CD4-positive, alpha-beta T cell (primary cell): Measurements from ENCODE around the gene ADGRD1. TPM values are rescaled to one million over a fixed set of nuclear protein-coding genes. Genes with fewer than 3 reads are reported as not detected.

Experiments used
- ATAC-seq: fragments of 200-7000 bp; cut with Tn5 transposase; one replicate; pipeline ENCODE4 v1.10.0; 2022; ENCODE audit warnings: mild to moderate bottlenecking; ENCODE audit not compliant: poor library complexity
- CTCF ChIA-PET: fragments of 350-600 bp; sonication (Branson Sonifier 250); formaldehyde crosslinking; loops from one replicate; lab custom pipeline; 2021; ENCODE audit warnings: antibody characterized with exemption, inconsistent platforms; lab: Charles Lee
- POLR2A ChIA-PET: fragments of 350-600 bp; sonication (Branson Sonifier 250); formaldehyde crosslinking; loops from one replicate; lab custom pipeline; 2021; ENCODE audit warnings: antibody characterized with exemption, inconsistent platforms; lab: Charles Lee
- DNase-seq, 14 experiments: peaks; one replicate each; pipeline ENCODE4 v3.0.0-alpha.2; 2013 to 2020; ENCODE audit warnings: mixed read lengths in 2 of 14
- H3K27ac ChIP-seq, 2 donors: one replicate each; pipeline versions ENCODE4 v1.5.1 to v1.7.0; 2013; ENCODE audit warnings: low read length in 2 of 2, low read depth in 1 of 2, mild to moderate bottlenecking in 1 of 2
- H3K27me3 ChIP-seq, 2 experiments: 1 replicate in 1 of 2; 2 replicates in 1 of 2; pipeline versions ENCODE4 v1.6.1 to v1.7.0; 2013; ENCODE audit warnings: low read length in 2 of 2, control low read depth in 1 of 2, mild to moderate bottlenecking in 1 of 2, moderate library complexity in 1 of 2; ENCODE audit not compliant: insufficient read depth in 2 of 2, control insufficient read depth in 1 of 2
- H3K36me3 ChIP-seq: one replicate; pipeline ENCODE4 v1.6.1; 2013; ENCODE audit warnings: low read length, control low read depth; ENCODE audit not compliant: insufficient read depth
- H3K4me1 ChIP-seq: one replicate; pipeline ENCODE4 v1.6.1; 2013; ENCODE audit warnings: low read length, control low read depth; ENCODE audit not compliant: insufficient read depth
- H3K4me3 ChIP-seq: one replicate; pipeline ENCODE4 v1.5.1; 2013; ENCODE audit warnings: mild to moderate bottlenecking, low read length, moderate library complexity
- H3K9me3 ChIP-seq, 2 experiments: 1 replicate in 1 of 2; 2 replicates in 1 of 2; pipeline versions ENCODE4 v1.6.1 to v1.7.0; 2013; ENCODE audit warnings: low read length in 2 of 2, mild to moderate bottlenecking in 2 of 2, control low read depth in 1 of 2, moderate library complexity in 1 of 2; ENCODE audit not compliant: control insufficient read depth in 1 of 2, insufficient read depth in 1 of 2
- H3K27ac Mint-ChIP-seq: one replicate; pipeline ENCODE4 v1.8.0; 2020; ENCODE audit warnings: mixed read lengths
- H3K27me3 Mint-ChIP-seq: one replicate; pipeline ENCODE4 v1.8.0; 2021; ENCODE audit warnings: mixed read lengths
- H3K36me3 Mint-ChIP-seq: one replicate; pipeline ENCODE4 v1.8.0; 2021; ENCODE audit warnings: low read depth, mixed read lengths
- H3K4me1 Mint-ChIP-seq: one replicate; pipeline ENCODE4 v1.8.0; 2021; ENCODE audit warnings: low read depth, mixed read lengths
- H3K4me3 Mint-ChIP-seq: one replicate; pipeline ENCODE4 v1.8.0; 2020; ENCODE audit warnings: mild to moderate bottlenecking, mixed read lengths
- H3K9me3 Mint-ChIP-seq: one replicate; pipeline ENCODE4 v1.8.0; 2020; ENCODE audit warnings: mixed read lengths
- intact Hi-C, 2 experiments: fragments of 100-400 bp; cut with DNase I in 1 of 2; cut with micrococcal nuclease in 1 of 2; formaldehyde crosslinking; loops; one replicate each; pipeline versions ENCODE4 v1.15.1 to v1.9.0; 2023 to 2025; cut with DNase I, micrococcal nuclease
- total RNA-seq, 174 experiments: library from RNA in 2 of 174; stranded (reverse) in 2 of 174; gene quantifications; one replicate each; pipeline ENCODE4 v1.2.3 and lab custom pipeline; 2021 to 2026
- TF ChIP-seq, protein P1 (sequence below): fragments of 200-600 bp; IDR thresholded peaks from one replicate; pipeline ENCODE4 v1.8.0; 2022; ENCODE audit warnings: antibody characterized with exemption, mild to moderate bottlenecking

ADGRD1 gene
- total RNA-seq, 2 experiments from 2014 or later: 0.22 TPM; not detected in 1

DNA sequence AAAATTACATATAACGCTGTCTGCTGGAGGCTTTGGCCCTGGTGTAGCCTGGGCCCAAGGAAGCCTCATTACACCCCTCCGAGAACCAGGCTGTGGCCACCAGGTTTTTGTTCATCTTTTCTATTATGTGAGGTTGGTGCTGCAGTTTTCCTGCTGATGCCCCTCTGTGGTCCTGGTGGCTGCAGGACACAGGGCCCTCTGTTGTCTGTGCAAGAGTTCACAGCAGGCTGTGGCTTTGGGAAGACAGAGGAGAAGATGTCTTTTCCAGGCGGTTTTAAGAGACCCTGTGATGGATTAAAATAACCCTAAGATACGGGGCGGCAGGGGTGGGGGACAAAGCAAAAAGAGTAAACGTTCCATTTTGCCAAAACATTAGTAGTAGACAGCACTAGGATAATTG is 121.5 kb downstream of the ADGRD1 start:
- Histone ChIP-seq H3K4me3 (no peak overlapping the region), H3K27ac (no peak overlapping the region), H3K9me3 (peaks cover 0 to 5% of the 10 kb centered on the region in 2 experiments), H3K4me1 (no peaks in the 10 kb centered on the region), H3K36me3 (no peaks in the 10 kb centered on the region), H3K27me3 (peaks cover 0 to 2% of the 10 kb centered on the region in 2 experiments)
- Mint-ChIP-seq H3K9me3 (no peaks in the 10 kb centered on the region), H3K4me1 (no peaks in the 10 kb centered on the region), H3K27me3 (peaks cover 6% of the 10 kb centered on the region), H3K27ac (no peak overlapping the region), H3K4me3 (no peak overlapping the region), H3K36me3 (no peaks in the 10 kb centered on the region)
- POLR2A ChIA-PET: no interaction called here
- no peak for ATAC-seq
- intact Hi-C loops: no loop called here
- TF ChIP-seq, protein P1, sequence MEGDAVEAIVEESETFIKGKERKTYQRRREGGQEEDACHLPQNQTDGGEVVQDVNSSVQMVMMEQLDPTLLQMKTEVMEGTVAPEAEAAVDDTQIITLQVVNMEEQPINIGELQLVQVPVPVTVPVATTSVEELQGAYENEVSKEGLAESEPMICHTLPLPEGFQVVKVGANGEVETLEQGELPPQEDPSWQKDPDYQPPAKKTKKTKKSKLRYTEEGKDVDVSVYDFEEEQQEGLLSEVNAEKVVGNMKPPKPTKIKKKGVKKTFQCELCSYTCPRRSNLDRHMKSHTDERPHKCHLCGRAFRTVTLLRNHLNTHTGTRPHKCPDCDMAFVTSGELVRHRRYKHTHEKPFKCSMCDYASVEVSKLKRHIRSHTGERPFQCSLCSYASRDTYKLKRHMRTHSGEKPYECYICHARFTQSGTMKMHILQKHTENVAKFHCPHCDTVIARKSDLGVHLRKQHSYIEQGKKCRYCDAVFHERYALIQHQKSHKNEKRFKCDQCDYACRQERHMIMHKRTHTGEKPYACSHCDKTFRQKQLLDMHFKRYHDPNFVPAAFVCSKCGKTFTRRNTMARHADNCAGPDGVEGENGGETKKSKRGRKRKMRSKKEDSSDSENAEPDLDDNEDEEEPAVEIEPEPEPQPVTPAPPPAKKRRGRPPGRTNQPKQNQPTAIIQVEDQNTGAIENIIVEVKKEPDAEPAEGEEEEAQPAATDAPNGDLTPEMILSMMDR: no peak
- CTCF ChIA-PET: no interaction called here
- DNase-seq: no peak

DNA sequence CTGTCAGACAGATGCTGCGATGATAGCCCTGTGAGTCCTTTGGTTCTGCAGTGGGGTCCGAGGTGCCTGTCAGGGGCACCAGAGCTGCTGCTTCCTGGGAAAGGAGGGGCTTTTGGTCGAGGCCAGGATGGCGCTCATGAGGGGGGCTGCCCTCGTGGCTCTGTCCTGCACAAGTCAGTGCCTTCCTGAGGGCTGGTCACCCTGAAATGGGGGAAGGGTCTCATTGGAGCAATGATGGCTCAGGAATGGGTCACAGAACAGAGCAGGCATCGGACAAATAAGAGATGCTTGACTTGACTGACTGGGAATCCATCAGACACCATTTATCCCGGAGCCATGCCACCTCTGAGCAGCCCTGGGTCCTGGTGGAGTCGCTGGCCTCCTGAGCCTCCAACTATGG is 121.9 kb downstream of the ADGRD1 start:
- H3K9me3 Mint-ChIP-seq: no peaks in the 10 kb centered on the region
- H3K27ac Mint-ChIP-seq: no peak overlapping the region
- CTCF ChIA-PET: no interaction called here
- no peaks in the 10 kb centered on the region for H3K36me3 Mint-ChIP-seq
- TF ChIP-seq, protein P1: no peak
- H3K4me3 Mint-ChIP-seq: no peak overlapping the region
- Histone ChIP-seq H3K27me3 (peaks cover 0 to 2% of the 10 kb centered on the region in 2 experiments), H3K36me3 (no peaks in the 10 kb centered on the region), H3K4me1 (no peaks in the 10 kb centered on the region), H3K9me3 (peaks cover 0 to 5% of the 10 kb centered on the region in 2 experiments), H3K27ac (no peak overlapping the region), H3K4me3 (no peak overlapping the region)
- intact Hi-C loops: no loop called here
- ATAC-seq (no peak), DNase-seq (no peak)
- POLR2A ChIA-PET: no interaction called here
- peaks cover 6% of the 10 kb centered on the region for H3K27me3 Mint-ChIP-seq
- H3K4me1 Mint-ChIP-seq: no peaks in the 10 kb centered on the region

- peaks cover 0 to 2% of the 10 kb centered on the region in 2 experiments for H3K27me3 ChIP-seq
- Mint-ChIP-seq H3K27me3 (peaks cover 6% of the 10 kb centered on the region), H3K9me3 (no peaks in the 10 kb centered on the region), H3K27ac (no peak overlapping the region), H3K4me3 (no peak overlapping the region), H3K4me1 (no peaks in the 10 kb centered on the region), H3K36me3 (no peaks in the 10 kb centered on the region)
- ATAC-seq (no peak), DNase-seq (no peak)
- no peaks in the 10 kb centered on the region for H3K4me1 ChIP-seq
- POLR2A ChIA-PET: no interaction called here
- no peak overlapping the region for H3K4me3 ChIP-seq
- CTCF ChIA-PET: no interaction called here
- TF ChIP-seq, protein P1: no peak
- H3K36me3 ChIP-seq: no peaks in the 10 kb centered on the region
- intact Hi-C loops: no loop called here
- peaks cover 0 to 5% of the 10 kb centered on the region in 2 experiments for H3K9me3 ChIP-seq
- no peak overlapping the region for H3K27ac ChIP-seq
Observed at GRCh38 chr12:131076296-131076695, 122.6 kb downstream of the ADGRD1 start.
